CD4-positive, alpha-beta T cell treated with Interleukin-17A for 1 hour (primary cell): ENCODE data around the gene ZNF878.

Experiments used
- DNase-seq: peaks from one replicate; pipeline ENCODE4 v3.0.0-alpha.2; 2020

Gene ZNF878

DNA sequence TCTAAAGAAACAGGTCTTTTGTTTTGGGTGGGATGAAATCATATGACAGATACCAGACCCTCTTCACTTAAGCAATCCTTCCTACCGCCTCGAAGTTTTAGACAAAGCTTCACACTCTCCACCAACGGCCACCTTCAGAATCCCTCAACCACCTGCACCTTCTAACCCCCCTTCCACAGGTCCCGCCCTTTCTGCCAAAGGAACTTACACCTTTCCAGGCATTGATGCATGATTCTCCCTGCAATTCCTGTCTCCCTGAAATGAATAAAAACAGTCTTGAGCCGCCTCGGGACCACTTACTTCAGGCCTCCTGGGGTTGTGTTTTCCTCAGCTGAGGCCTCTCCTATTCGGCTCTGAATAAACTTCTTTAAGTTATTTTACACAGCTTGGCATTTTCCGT is 18.1 kb downstream of the ZNF878 start:
- DNase-seq, result no peak

DNA sequence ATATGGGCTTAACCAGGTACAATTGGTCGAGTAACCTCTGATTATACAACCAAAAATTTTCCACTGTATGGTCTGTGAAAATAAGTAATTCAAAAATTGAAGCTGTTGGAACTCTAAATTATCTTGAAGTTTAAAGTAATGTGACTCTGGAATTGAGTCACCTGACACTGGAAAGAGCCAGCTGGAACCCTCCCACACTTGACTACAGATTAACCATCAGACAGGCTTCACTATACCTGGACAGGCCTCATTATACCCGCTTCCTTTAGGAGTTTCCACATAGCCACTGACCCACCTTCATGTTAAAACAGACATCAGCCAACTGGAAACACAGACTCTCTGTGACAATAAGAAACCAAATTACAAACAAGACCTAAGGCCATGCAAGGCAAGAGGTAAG is 18.6 kb downstream of the ZNF878 start:
- DNase-seq, result no peak

DNA sequence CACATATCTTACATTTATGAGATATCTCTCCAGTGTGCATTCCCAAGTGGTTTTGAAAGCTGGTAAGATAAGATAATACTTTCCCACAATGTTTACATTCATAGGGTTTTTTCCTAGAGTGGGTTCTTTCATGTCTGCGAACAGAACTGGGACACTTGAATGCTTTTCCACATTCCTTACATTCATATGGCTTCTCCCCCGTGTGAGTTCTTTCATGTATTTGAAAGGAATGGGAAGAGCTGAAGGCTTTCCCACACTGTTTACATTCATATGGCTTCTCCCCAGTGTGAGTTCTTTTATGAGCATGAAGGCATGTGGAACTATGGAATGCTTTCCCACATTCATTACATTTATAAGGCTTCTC is 37.0 kb downstream of the ZNF878 start:
- DNase-seq, result no peak

DNA sequence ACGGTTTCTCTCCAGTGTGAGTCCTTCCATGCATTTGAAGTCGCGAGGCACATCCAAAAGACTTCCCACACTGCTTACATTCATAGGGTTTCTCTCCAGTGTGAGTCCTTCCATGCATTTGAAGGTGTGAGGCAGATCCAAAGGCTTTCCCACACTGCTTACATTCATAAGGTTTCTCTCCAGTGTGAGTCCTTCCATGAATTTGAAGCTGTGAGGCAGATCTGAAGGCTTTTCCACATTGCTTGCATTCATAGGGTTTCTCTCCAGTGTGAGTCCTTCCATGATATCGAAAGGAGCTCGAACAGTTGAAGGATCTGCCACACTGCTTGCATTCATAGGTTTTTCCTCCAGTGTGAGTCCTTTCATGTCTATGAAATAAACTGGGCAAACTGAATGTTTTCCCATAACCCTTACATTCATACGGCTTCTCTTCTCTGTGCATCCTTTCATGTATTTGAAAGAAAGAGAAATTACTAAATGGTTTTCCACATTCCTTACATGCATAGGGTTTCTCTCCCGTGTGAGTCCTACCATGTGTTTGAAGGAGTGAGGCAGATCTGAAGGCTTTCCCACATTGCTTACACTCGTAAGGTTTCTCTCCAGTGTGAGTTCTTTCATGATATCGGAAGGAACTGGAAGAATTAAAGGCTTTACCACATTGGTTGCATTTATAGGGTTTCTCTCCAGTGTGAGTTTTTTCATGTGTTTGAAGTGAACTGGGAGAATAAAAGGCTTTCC is 37.6 kb downstream of the ZNF878 start:
- DNase-seq, result no peak

DNA sequence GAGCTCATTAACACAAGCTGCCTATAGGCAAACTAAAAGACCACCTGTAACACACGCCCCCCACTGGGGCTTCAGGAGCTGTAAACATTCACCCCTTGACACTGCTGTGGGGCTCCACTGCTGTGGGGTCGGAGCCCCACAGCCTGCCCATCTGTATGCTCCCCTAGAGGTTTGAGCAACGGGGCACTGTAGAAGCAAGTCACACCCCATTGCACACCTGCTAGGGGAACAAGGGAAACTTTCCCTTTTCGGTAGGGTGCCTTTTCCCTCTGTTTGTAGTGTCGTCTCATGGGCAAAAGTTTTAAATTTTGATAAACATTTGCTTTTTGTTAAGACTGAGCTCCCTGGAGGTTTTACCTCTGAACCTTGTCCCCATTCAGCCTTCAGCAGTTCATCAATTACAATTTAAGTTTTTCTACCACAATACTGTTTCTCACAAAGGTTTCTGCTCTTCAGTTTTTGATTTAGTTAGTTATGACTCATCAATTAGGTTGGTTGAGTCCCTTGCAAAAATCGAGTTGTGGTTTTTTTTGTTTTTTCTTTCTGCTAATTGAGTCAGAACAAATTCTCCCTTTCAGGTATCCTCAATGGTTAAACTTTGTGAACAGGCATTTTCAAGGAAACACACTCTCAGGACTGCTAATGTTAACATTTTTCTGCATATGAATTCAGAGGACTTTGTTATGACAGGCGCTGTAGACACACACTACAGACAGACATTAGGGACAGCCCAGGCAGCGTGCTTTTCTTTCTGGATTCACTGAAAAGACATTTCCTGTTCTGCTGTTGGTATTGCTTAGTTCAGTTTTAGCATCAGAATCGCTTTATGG is 52.4 kb downstream of the ZNF878 start:
- DNase-seq, result no peak

DNA sequence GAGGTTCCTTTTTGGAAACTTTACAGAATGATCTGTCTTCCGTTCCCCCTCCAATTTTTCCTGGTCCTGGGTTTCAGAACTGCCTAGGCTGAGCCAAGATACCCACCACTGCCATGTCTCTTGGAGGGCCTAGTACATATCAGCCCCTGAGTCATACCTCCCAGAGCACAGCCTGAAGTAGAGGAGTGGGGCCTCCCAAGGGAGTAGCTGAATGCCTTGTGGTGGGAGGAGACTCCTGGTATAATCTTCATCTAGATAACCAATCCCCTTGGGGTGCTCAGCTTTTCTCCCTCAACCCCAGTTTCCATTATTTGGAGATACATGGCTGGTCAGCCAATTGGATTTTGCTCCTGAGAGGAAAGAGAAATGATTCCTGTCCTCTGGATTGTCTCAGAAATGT is 57.6 kb downstream of the ZNF878 start:
- DNase-seq, result no peak
